Right lobe of liver (tissue), 6 donors: Measurements from ENCODE around the gene GPR18. TPM values are rescaled to one million over a fixed set of nuclear protein-coding genes. Genes with fewer than 3 reads are reported as not detected.

Experiments used
- ATAC-seq, 4 donors: fragments of 200-7000 bp; cut with Tn5 transposase; one replicate each; pipeline ENCODE4 v1.9.1; 2020; ENCODE audit warnings: mild to moderate bottlenecking in 4 of 4, moderate library complexity in 4 of 4
- DNase-seq, 3 donors: peaks; one replicate each; pipeline ENCODE4 v3.0.0-alpha.2; 2020
- H3K27ac ChIP-seq, 3 donors: fragments of 200-600 bp; one replicate each; pipeline ENCODE4 v1.8.0; 2022
- H3K27me3 ChIP-seq, 2 donors: fragments of 200-600 bp; one replicate each; pipeline ENCODE4 v1.8.0; 2022
- H3K36me3 ChIP-seq, 4 donors: fragments of 200-600 bp; sonication (generic) in 1 of 4; one replicate each; pipeline versions ENCODE4 v1.5.1 to v1.8.0; 2017 to 2022; ENCODE audit warnings: control low read depth in 1 of 4
- H3K4me1 ChIP-seq, 4 donors: fragments of 200-600 bp; sonication (generic) in 1 of 4; one replicate each; pipeline versions ENCODE4 v1.5.1 to v1.8.0; 2017 to 2022; ENCODE audit warnings: control low read depth in 1 of 4
- H3K4me3 ChIP-seq, 3 donors: fragments of 200-600 bp; one replicate each; pipeline ENCODE4 v1.8.0; 2022
- H3K9me3 ChIP-seq, 4 donors: fragments of 200-600 bp; sonication (generic) in 1 of 4; one replicate each; pipeline versions ENCODE4 v1.5.1 to v1.8.0; 2017 to 2022; ENCODE audit warnings: control low read depth in 1 of 4
- CTCF ChIP-seq, 4 donors: fragments of 200-600 bp in 3 of 4; fragments of 450-650 bp in 1 of 4; IDR thresholded peaks; one replicate each; pipeline versions ENCODE4 v1.5.1 to v1.8.0; 2016 to 2022; ENCODE audit warnings: antibody characterized with exemption in 4 of 4, mild to moderate bottlenecking in 2 of 4
- POLR2A ChIP-seq: fragments of 450-650 bp; IDR thresholded peaks from one replicate; pipeline ENCODE4 v1.6.1; 2017; ENCODE audit warnings: antibody characterized with exemption, mild to moderate bottlenecking
- WGBS: methylation state at CpG from one replicate; pipeline ENCODE4 v1.1.6; 2018; ENCODE audit warnings: low coverage, low lambda C conversion rate; ENCODE audit not compliant: insufficient coverage; ENCODE audit errors: missing lambda C conversion rate; 5-methylcytosine and 5-hydroxymethylcytosine counted together
- intact Hi-C, 2 donors: fragments of 100-400 bp; cut with DNase I; formaldehyde crosslinking; loops; one replicate each; pipeline versions ENCODE4 v1.11.2 to v1.14.1; 2022
- total RNA-seq, 6 experiments: library from RNA; depleted of rRNA in 2 of 6; stranded (reverse); fragments of >200 nt in 2 of 6; fragmentation: NEBNext Ultra II Directional in 3 of 6; extraction: Animal tissue kit (Norgen Biotek cat#: 25700) in 3 of 6; gene quantifications; one replicate each; pipeline versions ENCODE4 v1.1.0 to v1.2.4, GENCODE V29; 2016 to 2023
- donor health status: DM: no; HTN: yes; CAD: no.
- donor health status: DM: no; HTN: no; CAD: no.
- donor health status: DM: no; HTN: no; CAD: no.
- donor health status: DM: no; HTN: yes; CAD: no.
- donor health status: DM: no; HTN: yes; CAD: no.

The GPR18 gene
- total RNA-seq, 6 experiments from 2014 or later, result 0.13 to 0.17 TPM; not detected in 4

DNA sequence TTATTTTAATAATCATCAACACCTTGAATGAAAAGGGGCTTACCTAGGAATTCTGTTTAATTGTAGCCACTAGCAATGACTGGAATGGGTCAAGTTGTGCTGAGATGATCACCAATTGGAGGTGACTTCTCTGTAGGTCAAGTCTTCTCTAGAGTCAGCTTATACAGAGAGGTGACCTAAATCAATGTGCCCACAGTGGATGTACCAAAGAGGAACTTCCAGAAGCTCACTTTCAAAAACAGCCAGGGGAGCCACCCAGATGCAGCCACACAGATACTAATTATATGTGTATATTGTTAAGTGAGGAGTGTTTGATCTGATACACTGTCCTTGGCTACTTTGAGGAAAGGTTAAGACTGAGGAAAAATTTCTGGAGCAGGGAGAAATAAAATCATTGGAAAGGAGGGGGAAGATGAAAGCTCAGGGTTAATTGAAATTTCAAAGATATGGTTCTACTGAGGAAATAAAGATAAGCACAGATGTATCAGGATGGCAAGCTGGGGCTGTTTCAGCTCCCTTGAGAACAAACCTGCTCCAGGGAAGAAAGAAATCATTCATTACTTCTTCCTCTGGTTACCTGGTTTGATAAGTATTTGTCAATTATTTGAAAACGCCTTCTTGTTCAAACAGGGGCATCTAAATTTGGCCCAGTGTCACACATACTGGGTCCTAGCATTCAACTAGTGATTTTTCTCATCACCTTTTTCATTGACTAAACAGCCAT, 43.9 kb upstream of the GPR18 start:
- Histone ChIP-seq H3K36me3 (no peaks in the 10 kb centered on the region), H3K4me1 (no peaks in the 10 kb centered on the region), H3K9me3 (no peaks in the 10 kb centered on the region), H3K4me3 (no peak overlapping the region), H3K27me3 (no peaks in the 10 kb centered on the region), H3K27ac (no peak overlapping the region)
- no peak for TF ChIP-seq CTCF (IDR thresholded peaks at IDR 0.05)
- TF ChIP-seq POLR2A, result no peak
- intact Hi-C loops, result no loop called here
- 43% methylated on average over 1 of the region's 1 CpG for WGBS
- ATAC-seq (no peak), DNase-seq (no peak)

DNA sequence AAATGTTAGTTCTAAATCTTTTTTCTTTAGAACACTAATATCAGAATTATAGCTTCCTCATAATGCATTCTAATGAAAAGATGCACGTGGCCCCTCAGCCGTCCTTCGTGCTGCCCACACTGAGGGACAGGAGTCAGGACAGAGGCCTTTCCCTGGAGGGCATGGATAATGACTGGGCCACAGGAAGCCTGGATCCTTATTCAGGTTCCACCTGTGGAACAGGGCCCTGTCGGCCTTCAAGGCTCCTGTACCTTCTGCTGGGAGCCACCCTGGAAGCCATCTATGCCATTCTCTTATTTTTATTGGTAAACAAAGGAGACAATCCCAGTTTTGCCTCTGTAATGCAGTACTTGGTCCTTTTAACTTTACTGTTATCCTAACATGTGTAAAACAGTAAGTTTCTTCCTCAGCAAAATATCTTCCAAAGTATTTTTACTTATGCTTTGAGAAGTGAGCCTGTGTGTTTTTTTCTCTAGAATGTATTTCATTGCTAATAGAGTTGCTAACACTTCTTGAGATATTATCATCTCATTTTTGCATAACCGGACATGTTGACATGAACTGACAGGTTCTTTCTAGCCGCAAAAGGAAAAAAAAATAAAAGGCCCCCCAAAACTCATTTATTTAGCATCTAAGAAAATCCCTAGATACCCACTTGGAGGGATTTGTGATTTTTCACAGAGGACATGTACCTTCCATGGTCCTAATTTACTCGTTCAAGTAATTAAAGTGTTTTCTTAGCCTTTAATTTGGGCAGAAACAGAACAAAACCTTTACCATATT, 43.1 kb upstream of the GPR18 start:
- Histone ChIP-seq H3K4me1 (no peaks in the 10 kb centered on the region), H3K27me3 (no peaks in the 10 kb centered on the region), H3K4me3 (no peak overlapping the region), H3K9me3 (no peaks in the 10 kb centered on the region), H3K36me3 (no peaks in the 10 kb centered on the region), H3K27ac (no peak overlapping the region)
- intact Hi-C loops, result no loop called here
- 84% methylated on average over 7 of the region's 7 CpGs for WGBS
- no peak for DNase-seq
- TF ChIP-seq POLR2A (no peak), CTCF (IDR thresholded peaks at IDR 0.05) (no peak)
- no peak for ATAC-seq

- no peak for TF ChIP-seq POLR2A
- no peak for TF ChIP-seq CTCF (IDR thresholded peaks at IDR 0.05)
- H3K4me1 ChIP-seq, result no peaks in the 10 kb centered on the region
- ATAC-seq (peak in 1 of 4 donors; percentile 14), DNase-seq (no peak)
- H3K36me3 ChIP-seq, result no peaks in the 10 kb centered on the region
- no peaks in the 10 kb centered on the region for H3K27me3 ChIP-seq
- intact Hi-C loops, result no loop called here
- 72% methylated on average over 2 of the region's 4 CpGs for WGBS
- no peaks in the 10 kb centered on the region for H3K9me3 ChIP-seq
- no peak overlapping the region for H3K27ac ChIP-seq
- H3K4me3 ChIP-seq, result no peak overlapping the region
Observed at GRCh38 chr13:99299920-99300341, 41.8 kb upstream of the GPR18 start.

DNA sequence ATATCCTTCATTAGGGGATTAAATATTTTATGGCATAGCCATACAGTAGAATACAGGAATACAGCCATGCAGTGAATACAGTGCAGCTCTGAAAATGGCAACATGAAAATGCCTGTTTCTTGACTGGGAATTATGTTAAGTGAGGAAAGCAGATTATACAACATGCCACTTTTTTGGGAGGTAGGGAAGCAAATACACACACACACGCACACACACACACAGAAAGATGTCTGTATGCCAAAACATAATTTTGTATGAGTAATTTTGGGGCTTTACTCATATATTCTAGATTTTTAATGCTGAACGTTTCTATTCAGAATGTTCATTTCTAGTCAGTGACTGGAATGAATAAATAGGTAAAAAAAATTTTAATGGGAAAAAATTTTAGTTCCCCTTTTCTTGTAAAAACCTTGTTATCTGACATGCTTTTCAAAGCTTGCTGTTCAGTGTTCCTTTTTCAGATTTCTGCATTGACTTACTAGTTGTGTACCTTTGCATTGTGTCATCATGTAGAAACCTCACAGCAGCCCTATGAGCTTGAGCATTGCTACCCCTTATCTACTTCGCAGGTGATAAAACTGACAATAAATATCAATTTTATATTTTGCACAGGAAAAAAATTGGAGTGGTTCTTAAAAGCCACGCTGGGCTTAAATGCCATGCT, 41.2 kb upstream of the GPR18 start:
- DNase-seq, result no peak
- H3K27me3 ChIP-seq, result no peaks in the 10 kb centered on the region
- H3K4me1 ChIP-seq, result no peaks in the 10 kb centered on the region
- H3K27ac ChIP-seq, result no peak overlapping the region
- ATAC-seq, result no peak
- intact Hi-C loops, result no loop called here
- no peak for TF ChIP-seq CTCF (IDR thresholded peaks at IDR 0.05)
- no peak for TF ChIP-seq POLR2A
- H3K36me3 ChIP-seq, result no peaks in the 10 kb centered on the region
- H3K4me3 ChIP-seq, result no peak overlapping the region
- WGBS, result 81% methylated on average over 3 of the region's 4 CpGs
- no peaks in the 10 kb centered on the region for H3K9me3 ChIP-seq
